Retinal pigment epithelial cell (primary cell): ENCODE results near the gene TOLLIP.

Experiments used
- DNase-seq: peaks from one replicate; pipeline ENCODE4 v3.0.0-alpha.2; 2010; ENCODE audit warnings: low read depth
- H3K4me3 ChIP-seq: 2 replicates; pipeline ENCODE4 v1.5.1; 2011; ENCODE audit warnings: mild to moderate bottlenecking, low read length, control low read depth, moderate library complexity
- CTCF ChIP-seq: conservative IDR thresholded peaks from 2 replicates; pipeline ENCODE4 v1.5.1; 2011; ENCODE audit warnings: low read depth, low read length, control low read depth, inconsistent platforms

TOLLIP gene

GRCh38 chr11:1299621-1300020 lies 9.8 kb downstream of the TOLLIP start:
- no peak overlapping the region for H3K4me3 ChIP-seq
- no peak for DNase-seq
- no peak for TF ChIP-seq CTCF

GRCh38 chr11:1298695-1299492 lies 10.5 kb downstream of the TOLLIP start:
- DNase-seq: no peak
- H3K4me3 ChIP-seq: no peak overlapping the region

DNA sequence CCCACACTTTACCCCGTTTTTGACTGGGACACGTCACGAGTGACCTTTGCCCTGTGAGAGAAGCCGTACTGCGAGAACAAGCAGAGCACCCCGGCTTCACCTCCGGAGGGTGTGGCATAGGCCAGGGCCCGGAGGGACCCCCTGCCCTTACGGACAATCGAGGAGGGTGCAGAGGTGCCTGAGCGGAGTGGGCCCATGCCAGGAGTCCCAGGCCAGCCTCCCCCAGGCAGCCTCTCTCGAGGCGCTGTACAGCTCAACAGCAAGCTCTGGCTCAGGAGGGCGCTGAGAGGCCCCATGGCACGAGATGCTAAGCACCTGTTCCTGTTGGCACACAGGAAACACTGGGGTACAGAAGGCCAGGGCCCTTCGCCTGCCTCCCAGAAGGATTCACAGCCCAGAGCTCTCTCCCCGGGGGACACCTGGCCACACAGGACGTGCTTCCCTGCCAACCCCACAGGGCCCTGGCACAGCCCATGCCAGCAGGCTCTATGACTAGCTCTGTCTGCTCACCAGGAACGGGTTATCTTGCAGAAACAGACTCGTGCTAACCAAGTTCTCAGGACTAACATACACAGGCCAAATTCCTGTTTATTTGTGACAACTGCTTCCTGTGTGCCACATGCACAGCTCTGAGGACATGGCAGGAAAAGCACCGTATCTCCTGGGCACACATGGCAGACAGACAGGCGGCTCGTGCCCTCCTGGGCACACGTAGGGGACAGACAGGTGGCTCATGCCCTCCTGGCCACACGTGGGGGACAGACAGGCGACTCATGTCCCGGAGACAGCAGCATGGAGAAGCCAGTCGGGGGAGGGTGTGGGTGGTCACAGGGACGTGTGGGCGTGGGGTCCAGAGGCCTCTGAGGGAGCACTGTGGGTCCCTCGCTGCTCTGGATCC lies 11.6 kb downstream of the TOLLIP start:
- no peak for TF ChIP-seq CTCF
- no peak overlapping the region for H3K4me3 ChIP-seq
- no peak for DNase-seq

More at GRCh38 chr11:1298695-1299492, 10.5 kb downstream of the TOLLIP start:
- TF ChIP-seq CTCF: no peak

DNA sequence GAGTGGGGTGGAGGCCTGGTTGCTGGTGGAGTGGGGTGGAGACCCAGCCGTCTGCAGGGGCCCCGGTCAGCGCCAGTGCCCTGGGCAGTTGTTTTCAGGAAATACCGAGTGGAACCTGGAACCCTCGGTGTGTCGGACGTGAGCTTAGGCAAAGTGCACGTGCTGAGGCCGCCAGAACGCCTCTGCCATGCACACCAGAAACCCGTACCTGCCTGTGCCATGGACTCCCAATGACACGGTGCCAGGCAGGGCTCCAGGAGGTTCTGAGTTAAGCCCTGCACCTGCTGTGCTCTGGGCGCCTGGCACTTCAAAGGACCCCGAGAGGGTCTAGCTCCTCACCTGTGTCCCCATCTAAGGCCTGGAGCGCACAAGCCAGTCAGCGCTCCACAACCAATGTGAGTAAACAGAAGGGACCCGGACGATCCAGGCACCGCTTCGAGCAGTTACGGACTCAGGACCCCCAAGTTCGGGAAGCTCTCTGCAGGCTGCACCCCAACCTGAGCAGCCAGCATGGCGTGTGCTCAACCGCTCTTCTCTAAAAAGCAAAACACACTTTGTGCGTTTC lies 12.3 kb downstream of the TOLLIP start:
- DNase-seq: no peak
- no peak for TF ChIP-seq CTCF
- H3K4me3 ChIP-seq: no peak overlapping the region

- no peak overlapping the region for H3K4me3 ChIP-seq
- no peak for TF ChIP-seq CTCF
Observed at GRCh38 chr11:1296287-1296686, 13.1 kb downstream of the TOLLIP start.

DNA sequence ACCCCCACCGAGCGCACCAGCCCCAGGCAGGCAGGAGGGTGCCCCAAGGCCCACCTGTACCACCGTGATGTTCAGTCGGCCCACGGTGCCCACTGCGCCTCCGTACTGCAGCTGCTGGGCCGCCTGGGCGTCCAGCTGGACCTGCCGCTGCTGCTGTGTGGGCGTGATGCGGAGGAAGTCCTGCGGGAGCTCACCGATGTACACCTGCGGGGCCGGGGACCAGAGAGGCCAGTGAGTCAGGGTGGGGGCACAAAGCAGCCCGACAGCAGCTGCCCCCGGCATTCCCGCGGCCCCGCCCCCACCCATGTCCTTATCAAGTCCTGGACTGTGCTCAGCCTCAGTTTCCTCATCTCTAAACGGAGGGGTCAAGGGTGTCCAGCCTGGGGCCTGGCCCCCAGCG lies 13.8 kb downstream of the TOLLIP start:
- TF ChIP-seq CTCF: no peak
- DNase-seq: no peak
- no peak overlapping the region for H3K4me3 ChIP-seq

More at GRCh38 chr11:1296287-1296686, 13.1 kb downstream of the TOLLIP start:
- no peak for DNase-seq
